Lung (tissue), 12 donors: Measurements from ENCODE around the gene MAPK4. TPM values are rescaled to one million over a fixed set of nuclear protein-coding genes. Genes with fewer than 3 reads are reported as not detected.

Experiments
- ATAC-seq: fragments of 200-7000 bp; cut with Tn5 transposase; one replicate; pipeline ENCODE4 v1.9.1; 2020; ENCODE audit warnings: moderate number of reproducible peaks; ENCODE audit not compliant: insufficient read depth, low FRiP score
- DNase-seq, 3 donors: peaks; one replicate each; pipeline ENCODE4 v3.0.0-alpha.2; 2013 to 2017
- H3K27ac ChIP-seq, 2 donors: one replicate each; pipeline ENCODE4 v1.5.1; 2013; ENCODE audit warnings: mild to moderate bottlenecking in 2 of 2, moderate library complexity in 2 of 2, control low read depth in 1 of 2, inconsistent platforms in 1 of 2, low read depth in 1 of 2, low read length in 1 of 2
- H3K27me3 ChIP-seq, 3 donors: one replicate each; pipeline ENCODE4 v1.5.1; 2013; ENCODE audit warnings: low read length in 2 of 3; ENCODE audit not compliant: control insufficient read depth in 3 of 3, insufficient read depth in 3 of 3
- H3K36me3 ChIP-seq, 4 donors: one replicate each; pipeline ENCODE4 v1.5.1; 2013; ENCODE audit warnings: low read length in 4 of 4, mild to moderate bottlenecking in 1 of 4, moderate library complexity in 1 of 4; ENCODE audit not compliant: control insufficient read depth in 4 of 4, insufficient read depth in 4 of 4
- H3K4me1 ChIP-seq, 5 donors: one replicate each; pipeline ENCODE4 v1.5.1; 2013; ENCODE audit warnings: low read length in 5 of 5, mild to moderate bottlenecking in 2 of 5, moderate library complexity in 1 of 5; ENCODE audit not compliant: control insufficient read depth in 5 of 5, insufficient read depth in 5 of 5
- H3K4me3 ChIP-seq: one replicate; pipeline ENCODE4 v1.5.1; 2013; ENCODE audit warnings: mild to moderate bottlenecking, control low read depth, moderate library complexity
- H3K9ac ChIP-seq, 2 donors: one replicate each; pipeline ENCODE4 v1.5.1; 2013; ENCODE audit warnings: low read length in 2 of 2, control low read depth in 1 of 2; ENCODE audit not compliant: insufficient read depth in 1 of 2
- H3K9me3 ChIP-seq, 4 donors: one replicate each; pipeline ENCODE4 v1.5.1; 2013; ENCODE audit warnings: low read length in 3 of 4, mild to moderate bottlenecking in 1 of 4, moderate library complexity in 1 of 4; ENCODE audit not compliant: control insufficient read depth in 4 of 4, insufficient read depth in 3 of 4
- WGBS, 2 donors: extraction: QIAGEN DNeasy Blood & Tissue Kit; methylation state at CpG; one replicate each; pipeline ENCODE4 v1.1.7; 2013; 5-methylcytosine and 5-hydroxymethylcytosine counted together
- polyA plus RNA-seq, 2 donors: library from polyadenylated mRNA; stranded (reverse); fragments of 200-250 nt; gene quantifications; one replicate each; pipeline ENCODE4 v1.2.1, GENCODE V29; 2013
- total RNA-seq, 2 donors: library from RNA; depleted of rRNA in 1 of 2; stranded (reverse); fragments of >200 nt in 1 of 2; gene quantifications; one replicate each; pipeline ENCODE4 v1.2.1, GENCODE V29; 2014 to 2021
- TF ChIP-seq, protein P1 (sequence below): IDR thresholded peaks from 2 replicates; pipeline ENCODE4 v1.5.1; 2012; ENCODE audit warnings: mild to moderate bottlenecking; ENCODE audit errors: control extremely low read depth, extremely low read depth
- donor health status: control.
- donor health status: control.
- donor health status: Bipolar disorder and iron deficiency.
- donor health status: healthy.
- donor health status: DM: yes; HTN: yes; CAD: no.

Gene MAPK4
- total and polyA plus RNA-seq, 4 donors = 1.8 to 10.7 (median 3.9) TPM

DNA sequence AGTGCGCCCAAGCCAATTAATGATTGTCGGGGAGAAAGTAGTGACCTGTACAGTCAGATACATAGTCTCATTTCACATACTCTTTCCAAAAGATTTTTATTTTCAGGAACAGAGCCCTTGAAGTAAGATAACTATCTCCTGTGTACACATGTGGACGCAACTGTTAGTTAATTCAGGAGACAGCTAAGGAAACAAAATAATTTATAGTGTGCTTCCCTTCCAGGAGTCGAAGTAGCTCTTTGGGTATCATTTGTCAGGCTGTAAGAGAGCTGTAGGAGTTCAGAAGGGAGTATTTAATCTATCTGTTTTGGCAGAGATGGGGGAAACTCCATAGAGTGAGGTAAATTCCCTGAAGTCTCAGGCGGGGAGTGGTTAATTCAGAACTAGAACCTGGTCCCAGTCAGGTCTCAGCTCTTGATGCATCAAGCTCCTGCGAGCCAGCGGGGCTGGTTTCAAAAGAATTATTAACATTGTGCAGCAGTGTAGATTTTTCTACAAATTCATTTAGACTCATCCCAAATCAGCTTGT lies 63.0 kb downstream of the MAPK4 start:
- TF ChIP-seq, protein P1, sequence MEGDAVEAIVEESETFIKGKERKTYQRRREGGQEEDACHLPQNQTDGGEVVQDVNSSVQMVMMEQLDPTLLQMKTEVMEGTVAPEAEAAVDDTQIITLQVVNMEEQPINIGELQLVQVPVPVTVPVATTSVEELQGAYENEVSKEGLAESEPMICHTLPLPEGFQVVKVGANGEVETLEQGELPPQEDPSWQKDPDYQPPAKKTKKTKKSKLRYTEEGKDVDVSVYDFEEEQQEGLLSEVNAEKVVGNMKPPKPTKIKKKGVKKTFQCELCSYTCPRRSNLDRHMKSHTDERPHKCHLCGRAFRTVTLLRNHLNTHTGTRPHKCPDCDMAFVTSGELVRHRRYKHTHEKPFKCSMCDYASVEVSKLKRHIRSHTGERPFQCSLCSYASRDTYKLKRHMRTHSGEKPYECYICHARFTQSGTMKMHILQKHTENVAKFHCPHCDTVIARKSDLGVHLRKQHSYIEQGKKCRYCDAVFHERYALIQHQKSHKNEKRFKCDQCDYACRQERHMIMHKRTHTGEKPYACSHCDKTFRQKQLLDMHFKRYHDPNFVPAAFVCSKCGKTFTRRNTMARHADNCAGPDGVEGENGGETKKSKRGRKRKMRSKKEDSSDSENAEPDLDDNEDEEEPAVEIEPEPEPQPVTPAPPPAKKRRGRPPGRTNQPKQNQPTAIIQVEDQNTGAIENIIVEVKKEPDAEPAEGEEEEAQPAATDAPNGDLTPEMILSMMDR = no peak
- Histone ChIP-seq H3K27ac (no peak overlapping the region), H3K9me3 (no peaks in the 10 kb centered on the region), H3K27me3 (no peaks in the 10 kb centered on the region), H3K4me3 (no peak overlapping the region), H3K36me3 (no peaks in the 10 kb centered on the region), H3K4me1 (peaks cover 0 to 25% (median 4%) of the 10 kb centered on the region in 5 donors), H3K9ac (no peak overlapping the region)
- ATAC-seq = no peak
- no peak for DNase-seq
- WGBS, 2 donors = 31 to 37% methylated on average over 7 of the region's 7 CpGs

DNA sequence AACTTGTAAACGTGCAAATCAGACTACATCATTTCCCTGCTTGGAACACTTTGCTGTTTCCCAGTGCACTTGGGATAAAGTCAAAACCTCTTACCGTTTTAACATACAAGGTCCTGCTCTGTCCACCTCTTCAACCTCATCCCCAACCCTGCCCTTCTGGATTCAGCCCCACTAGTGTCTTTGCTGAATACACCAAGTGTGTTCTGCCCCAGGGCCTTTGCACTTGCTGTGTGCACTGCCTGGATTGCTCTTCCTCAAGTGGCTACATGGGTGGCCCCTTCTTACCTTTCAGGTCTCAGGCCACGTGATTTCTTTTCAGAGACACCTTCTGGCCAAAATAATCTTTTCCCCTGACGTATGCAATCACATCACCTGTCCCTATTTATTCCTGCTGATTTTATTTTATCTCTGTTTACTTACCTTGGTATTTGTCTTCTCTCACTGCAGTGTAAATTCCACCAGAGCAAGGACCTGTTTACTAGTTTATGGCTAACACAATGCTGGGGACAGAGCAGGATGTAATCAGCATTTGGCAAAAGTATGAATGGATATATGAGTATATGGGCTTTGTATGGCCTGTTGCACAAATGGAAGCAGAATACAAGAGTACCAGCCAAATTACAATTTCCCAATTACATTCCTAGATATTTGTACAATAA lies 63.9 kb downstream of the MAPK4 start:
- Histone ChIP-seq H3K4me3 (no peak overlapping the region), H3K36me3 (no peaks in the 10 kb centered on the region), H3K9ac (no peak overlapping the region), H3K4me1 (peaks cover 0 to 31% (median 4%) of the 10 kb centered on the region in 5 donors), H3K27me3 (no peaks in the 10 kb centered on the region), H3K27ac (no peak overlapping the region), H3K9me3 (no peaks in the 10 kb centered on the region)
- DNase-seq (no peak), ATAC-seq (no peak)
- WGBS, 2 donors = 55 to 64% methylated on average over 4 of the region's 4 CpGs
- TF ChIP-seq, protein P1 = no peak

DNA sequence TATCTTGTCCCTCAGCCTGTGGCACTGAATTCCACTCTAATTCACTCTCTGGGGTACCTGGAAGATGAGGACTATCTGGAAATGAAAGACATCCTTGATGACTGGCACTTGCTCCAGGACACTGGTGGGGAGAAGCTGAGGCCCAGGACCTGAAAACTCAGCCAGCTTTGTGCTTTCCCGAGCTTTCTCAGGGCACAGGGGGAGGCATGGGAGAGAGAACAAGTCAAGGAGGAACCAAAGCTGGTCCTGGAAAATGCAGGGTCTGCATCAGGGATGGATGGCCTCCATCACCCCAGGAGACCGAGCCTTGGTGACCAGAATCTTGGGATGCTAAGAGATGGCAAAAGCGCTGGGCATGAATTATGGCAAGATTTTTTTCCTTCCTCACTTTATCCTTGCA lies 65.1 kb downstream of the MAPK4 start:
- Histone ChIP-seq H3K27ac (no peak overlapping the region), H3K4me1 (peaks cover 0 to 25% (median 0%) of the 10 kb centered on the region in 5 donors), H3K9ac (no peak overlapping the region), H3K27me3 (no peaks in the 10 kb centered on the region), H3K36me3 (no peaks in the 10 kb centered on the region), H3K4me3 (no peak overlapping the region), H3K9me3 (no peaks in the 10 kb centered on the region)
- DNase-seq (no peak), ATAC-seq (no peak)
- TF ChIP-seq, protein P1 = no peak
- WGBS, 2 donors = 92 to 93% methylated on average over 3 of the region's 3 CpGs
